ENCODE measurements around the gene ING5.

Gene ING5

GRCh38 chr2:241760301-241760771, 58.5 kb downstream of the ING5 start:
- no peak for DNase-seq (ENCODE audit: low spot score)

- no peak for DNase-seq (ENCODE audit: low spot score)
These were observed 60.6 kb downstream of the ING5 start for GRCh38 chr2:241762321-241762932.

GRCh38 chr2:241762933-241763369, 61.1 kb downstream of the ING5 start:
- no peak for DNase-seq (ENCODE audit: low spot score)

DNA sequence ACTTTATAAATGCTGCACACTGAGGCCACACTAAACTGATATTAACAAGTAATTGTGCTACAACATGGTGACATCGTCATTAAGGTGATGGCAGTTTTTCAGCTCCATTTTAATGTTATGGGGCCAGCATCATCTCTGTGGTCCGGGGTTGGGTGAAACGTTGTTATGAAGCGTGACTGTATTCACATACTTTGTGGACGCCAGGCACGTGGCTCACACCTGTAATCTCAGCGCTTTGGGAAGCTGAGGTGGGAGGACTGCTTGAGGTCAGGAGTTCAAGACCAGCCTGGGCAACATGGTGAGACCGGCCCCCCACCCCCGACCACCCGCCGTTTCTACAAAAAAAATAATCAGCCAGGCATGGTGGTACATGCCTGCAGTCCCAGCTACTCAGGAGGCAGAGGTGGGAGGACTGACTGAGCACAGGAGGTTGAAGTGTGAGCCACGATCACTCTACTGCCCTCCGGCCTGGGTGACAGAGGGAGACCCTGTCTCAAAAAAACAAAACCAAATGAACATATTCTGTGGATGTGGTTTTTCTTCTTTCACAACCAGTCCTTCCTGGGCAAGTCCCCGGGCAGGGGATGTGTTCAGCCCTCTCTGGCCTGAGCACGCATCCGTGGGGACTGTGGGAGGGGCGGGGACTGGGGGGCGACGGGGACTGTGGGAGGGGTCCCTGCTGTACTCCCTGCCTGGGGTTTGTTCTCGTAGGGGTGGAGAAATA, 61.9 kb downstream of the ING5 start:
- DNase-seq (ENCODE audit: low spot score) = no peak

GRCh38 chr2:241764275-241765241, 62.7 kb downstream of the ING5 start:
- DNase-seq (ENCODE audit: low spot score) = no peak

DNA sequence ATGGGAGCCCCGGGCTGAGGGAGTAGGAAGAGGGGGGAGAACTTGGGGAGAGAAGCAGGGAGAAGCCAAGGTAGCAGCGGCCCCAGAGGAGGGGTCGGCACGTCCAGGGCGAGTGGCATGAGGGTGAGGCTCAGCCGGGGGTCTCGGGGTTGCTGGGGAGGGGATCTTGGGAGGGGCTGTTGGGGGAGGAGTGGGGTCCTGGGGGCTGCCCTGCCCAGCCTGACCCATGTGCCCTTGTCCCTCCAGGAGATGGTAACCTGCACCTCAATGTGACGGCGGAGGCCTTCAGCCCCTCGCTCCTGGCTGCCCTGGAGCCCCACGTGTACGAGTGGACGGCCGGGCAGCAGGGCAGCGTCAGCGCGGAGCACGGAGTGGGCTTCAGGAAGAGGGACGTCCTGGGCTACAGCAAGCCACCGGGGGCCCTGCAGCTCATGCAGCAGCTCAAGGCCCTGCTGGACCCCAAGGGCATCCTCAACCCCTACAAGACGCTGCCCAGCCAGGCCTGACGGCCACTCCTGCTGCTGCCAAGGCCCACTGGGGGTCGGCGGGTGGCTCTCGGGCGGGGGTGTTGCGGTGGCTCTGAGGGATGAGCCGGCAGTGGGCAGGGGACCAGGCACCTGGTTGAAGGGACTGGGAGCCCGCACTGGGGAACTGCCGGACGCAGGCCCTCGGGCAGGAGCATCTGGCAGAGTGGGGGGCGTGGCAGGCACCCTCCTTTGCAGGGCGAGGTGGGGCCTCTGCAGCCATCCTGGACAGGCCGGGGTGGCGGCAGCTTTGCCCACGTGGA, 65.8 kb downstream of the ING5 start:
- no peak for DNase-seq (ENCODE audit: low spot score)

DNA sequence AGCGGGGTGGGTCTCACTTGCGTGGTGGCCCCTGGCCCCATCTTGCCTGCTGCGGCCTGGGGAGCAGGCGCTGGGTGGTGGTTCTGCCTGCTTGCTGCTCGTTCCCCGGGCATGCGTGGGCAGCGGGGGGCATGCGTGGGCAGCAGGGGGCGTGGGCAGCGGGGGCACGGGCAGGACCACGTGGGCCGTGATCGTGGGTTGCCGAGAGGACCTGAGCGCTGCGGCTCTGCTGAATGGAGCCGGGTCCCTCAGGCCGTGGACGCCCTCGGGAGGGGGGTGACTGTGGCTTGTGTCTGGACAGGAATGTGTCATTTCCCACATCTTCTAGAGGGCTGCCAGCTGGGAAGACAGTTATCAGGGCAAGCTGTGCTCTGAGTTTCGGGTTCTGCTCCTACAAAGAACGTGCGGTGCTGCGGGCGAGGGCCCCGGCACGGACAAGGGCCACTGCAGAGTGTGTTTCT, 66.4 kb downstream of the ING5 start:
- no peak for DNase-seq (ENCODE audit: low spot score)

- DNase-seq (ENCODE audit: low spot score) = no peak
These were observed 67.0 kb downstream of the ING5 start for GRCh38 chr2:241768850-241769249.

GRCh38 chr2:241769819-241770184, 68.0 kb downstream of the ING5 start:
- no peak for DNase-seq (ENCODE audit: low spot score)

DNA sequence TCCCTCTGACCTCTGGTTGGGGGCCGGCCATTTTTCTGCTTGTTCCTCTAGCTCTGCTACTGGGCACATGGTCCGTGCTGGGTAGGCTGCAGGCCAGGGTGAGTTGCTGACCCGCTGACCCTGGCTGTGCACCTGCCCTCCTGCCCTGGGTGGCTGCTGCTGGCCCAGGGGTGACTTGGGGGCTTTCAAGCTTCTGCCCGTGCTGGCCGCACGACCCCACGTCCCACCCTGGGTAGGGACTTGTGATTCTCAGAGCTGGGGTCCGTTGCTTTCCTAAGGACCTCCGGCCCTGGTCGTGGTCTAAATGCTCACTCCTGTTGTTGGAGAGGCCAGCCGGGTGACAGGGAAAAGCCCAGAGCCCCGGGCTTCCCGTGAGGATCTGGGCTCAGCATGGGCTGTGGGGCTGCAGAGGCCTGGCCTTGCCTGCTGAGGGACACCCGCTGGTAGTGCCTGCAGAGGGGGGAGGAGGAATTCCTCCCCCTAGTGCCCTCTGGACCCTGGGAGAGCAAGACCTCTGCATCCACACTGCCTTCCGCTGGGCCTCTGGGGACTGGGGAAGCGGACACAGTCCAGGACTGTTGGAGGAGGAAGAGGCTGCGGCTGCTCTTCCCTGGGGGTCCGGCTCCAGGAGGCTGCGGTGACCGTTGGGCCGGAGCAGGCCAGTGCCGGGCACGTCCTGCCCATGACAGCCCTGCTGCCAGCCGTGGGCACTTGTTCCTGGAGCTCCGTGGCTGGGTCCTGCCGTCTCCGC, 68.5 kb downstream of the ING5 start:
- no peak for DNase-seq (ENCODE audit: low spot score)

DNA sequence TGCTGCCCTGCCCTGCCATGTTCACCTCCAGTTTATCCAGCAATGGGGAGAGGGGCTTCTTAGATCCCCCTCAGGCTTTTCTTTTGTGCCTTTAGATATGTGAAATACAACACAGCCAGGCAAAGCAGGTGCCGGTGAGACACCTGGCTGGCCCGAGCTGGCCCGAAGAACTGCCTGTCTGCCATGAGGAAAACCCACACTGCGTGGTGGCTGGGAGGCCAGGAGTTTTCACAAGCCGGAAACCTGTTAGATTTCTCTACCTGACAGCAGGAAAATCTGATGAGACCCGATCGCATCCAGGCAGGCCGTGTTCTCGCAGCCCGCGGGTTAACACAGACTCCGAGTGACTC, 69.1 kb downstream of the ING5 start:
- DNase-seq (ENCODE audit: low spot score) = no peak

DNA sequence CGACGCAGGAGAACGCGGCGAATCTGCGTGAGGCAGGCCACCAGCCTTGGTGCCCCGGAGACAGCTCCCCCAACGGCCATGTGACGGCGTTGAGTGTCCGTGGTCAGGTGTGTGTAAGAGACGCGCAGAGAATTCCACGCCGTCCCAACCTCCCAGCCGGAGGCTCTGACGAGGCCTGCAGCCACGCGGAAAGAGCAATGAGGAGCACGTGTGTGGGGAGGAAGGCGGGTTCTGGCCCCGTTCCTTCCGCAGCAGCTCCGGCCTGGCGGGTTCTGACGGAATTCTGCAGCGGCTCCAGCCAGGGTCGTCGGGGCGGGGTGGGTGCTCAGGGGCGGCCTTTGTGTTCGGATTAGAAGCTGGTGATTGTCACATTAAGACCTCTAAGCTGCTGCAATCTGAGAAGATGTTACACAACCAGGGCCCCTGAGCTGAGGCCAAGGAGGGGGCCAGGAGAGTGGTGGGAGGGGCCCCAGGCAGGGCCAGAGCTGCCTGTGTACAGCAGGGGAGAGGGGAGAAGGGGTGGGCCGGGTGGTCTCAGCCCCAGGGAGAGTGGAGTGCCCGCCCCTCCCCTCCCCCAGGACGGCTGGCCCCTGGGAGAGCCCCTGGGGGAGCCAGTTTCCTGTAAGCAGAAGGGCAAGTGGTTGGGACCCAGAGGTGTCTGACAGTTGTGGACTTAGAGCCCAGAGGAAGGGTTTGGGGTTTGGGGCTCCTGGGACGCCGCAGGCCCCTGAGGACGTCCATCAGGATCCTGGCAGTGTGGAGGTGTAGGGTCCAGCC, 69.6 kb downstream of the ING5 start:
- DNase-seq (ENCODE audit: low spot score) = peak; percentile 29

DNA sequence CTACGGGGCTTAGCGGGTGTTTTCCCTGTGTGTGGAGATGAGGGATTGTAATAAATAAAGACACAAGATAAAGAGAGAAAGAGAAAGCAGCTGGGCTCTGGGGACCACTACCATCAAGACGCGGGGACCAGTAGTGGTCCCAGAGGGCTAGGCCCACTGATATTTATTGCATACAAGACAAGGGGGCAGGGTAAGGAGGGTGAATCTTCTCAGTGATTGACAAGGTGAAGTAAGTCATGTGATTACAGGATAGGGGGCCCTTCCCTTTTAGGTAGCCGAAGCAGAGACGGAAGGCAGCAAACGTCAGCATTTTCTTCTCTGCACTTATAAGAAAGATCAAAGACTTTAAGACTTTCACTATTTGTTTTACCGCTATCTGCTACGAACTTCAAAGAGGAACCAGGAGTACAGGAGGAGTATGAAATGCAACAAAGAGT, 70.2 kb downstream of the ING5 start:
- DNase-seq (ENCODE audit: low spot score) = no peak

DNA sequence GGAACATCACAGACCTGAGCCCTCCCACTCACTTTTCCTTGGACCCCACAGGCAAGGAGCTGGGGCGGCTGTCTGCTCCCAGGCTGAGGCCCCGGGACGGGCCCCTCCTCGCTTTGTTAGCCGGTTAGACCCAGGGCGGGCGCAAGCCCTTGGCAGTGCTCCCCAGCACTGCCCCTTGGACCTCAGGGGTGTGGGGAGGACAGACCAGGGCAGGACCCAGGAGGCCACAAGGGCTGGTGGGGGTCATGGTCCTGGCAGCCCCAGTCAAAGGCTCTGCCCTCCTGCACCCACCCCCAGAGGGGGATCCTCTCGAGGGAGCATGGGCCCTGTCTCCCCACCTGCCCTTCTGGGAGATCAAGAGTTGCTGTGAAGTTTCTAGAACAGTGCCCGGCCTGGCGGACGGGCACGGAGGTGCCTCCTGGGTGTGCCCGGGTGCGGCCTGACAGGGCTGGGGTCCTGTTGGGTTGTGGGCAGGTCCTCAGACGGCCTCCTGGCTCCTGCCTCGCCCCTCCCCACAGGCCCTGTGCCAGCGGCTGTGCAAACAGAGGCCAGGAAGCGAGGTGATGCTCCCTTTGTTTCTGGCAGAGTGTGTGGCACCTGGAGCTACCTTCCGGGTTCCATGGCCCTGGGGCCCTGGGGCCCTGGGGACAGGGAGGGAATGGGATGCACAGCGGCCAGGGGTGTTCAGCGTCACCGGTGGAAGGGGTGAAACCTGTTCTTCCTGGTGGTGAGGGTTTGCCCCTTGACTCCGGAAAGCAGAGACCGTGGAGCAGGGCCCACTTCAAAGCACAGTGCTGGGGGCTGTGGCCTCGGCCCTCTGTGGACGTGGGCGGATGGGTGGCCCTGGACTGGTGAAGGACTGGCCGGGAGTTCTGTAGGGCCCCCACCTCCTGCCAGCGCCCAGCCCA, 71.9 kb downstream of the ING5 start:
- DNase-seq (ENCODE audit: low spot score) = no peak

GRCh38 chr2:241774419-241775222, 72.8 kb downstream of the ING5 start:
- peak; percentile 90 for DNase-seq (ENCODE audit: low spot score)

DNA sequence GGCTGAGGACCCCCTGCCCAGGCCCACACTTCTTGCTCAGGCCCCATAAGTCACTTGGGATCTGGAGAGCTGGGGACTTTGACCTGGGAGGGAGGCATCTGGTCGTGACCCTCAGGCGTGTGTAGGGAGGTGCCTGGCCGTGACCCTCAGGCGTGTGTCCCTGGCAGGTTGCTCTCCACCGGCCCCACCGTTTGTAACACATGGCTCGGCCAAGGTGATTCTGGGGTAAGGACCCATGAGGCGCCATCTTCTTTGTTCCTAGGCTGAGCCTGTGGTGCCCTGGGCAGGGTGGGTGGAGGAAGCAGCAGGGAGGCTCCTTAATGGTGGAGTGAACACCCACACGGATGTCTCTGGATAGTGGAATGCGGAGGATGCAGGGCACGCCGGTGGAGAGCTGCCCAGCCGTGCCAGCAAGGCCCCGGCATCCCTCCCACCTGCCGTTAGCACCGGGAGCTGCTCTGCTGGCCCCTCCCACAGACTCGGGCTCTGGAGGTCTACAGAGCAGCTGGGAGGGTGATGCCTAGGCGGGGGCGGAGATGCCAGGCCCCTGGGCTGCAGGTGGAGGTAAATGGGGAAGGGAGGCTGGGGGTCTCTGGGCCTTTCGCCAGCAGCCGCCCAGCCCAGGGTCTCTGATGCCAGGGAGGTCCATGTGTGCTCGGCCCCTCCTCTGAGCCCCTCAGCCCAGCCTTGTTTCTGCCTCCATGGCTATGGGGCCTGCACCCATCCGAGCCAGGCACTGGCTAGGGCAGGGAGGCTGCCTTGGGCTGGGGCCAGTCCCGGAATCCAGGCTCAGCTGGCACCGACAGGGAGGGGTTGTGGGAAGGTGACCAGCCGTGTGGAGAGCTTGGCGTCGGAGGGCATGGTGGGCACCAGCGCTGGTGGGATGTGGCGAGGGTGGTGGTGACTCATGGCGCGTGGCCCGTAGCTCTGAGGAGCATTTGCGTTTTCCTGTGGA, 73.7 kb downstream of the ING5 start:
- no peak for DNase-seq (ENCODE audit: low spot score)
